CD4-positive, alpha-beta T cell treated with Interleukin-4 for 4 hours (primary cell): ENCODE measurements around the gene ADAMTS14.
"Not testable (repeated sequence)": the region's sequence is repeated elsewhere in the genome, so short reads cannot be mapped to it uniquely, and the experiment has no call there.

ENCODE experiments used
- DNase-seq: peaks from one replicate; pipeline ENCODE4 v3.0.0-alpha.2; 2020

Gene ADAMTS14

GRCh38 chr10:70656489-70656888 lies 15.8 kb upstream of the ADAMTS14 start:
- DNase-seq, result no peak

- no peak for DNase-seq
Observed at GRCh38 chr10:70657041-70657440, 15.3 kb upstream of the ADAMTS14 start.

- no peak for DNase-seq
Observed at GRCh38 chr10:70658582-70659136, 13.6 kb upstream of the ADAMTS14 start.

- no peak for DNase-seq
Observed at GRCh38 chr10:70659306-70659705, 13.0 kb upstream of the ADAMTS14 start.

- no peak for DNase-seq
Observed at GRCh38 chr10:70660722-70661121, 11.6 kb upstream of the ADAMTS14 start.

GRCh38 chr10:70661623-70662361 lies 10.5 kb upstream of the ADAMTS14 start:
- DNase-seq, result no peak

GRCh38 chr10:70662362-70663220 lies 9.7 kb upstream of the ADAMTS14 start:
- DNase-seq, result no peak

- DNase-seq, result not testable (repeated sequence)
Observed at GRCh38 chr10:70663458-70664409, 8.6 kb upstream of the ADAMTS14 start.

DNA sequence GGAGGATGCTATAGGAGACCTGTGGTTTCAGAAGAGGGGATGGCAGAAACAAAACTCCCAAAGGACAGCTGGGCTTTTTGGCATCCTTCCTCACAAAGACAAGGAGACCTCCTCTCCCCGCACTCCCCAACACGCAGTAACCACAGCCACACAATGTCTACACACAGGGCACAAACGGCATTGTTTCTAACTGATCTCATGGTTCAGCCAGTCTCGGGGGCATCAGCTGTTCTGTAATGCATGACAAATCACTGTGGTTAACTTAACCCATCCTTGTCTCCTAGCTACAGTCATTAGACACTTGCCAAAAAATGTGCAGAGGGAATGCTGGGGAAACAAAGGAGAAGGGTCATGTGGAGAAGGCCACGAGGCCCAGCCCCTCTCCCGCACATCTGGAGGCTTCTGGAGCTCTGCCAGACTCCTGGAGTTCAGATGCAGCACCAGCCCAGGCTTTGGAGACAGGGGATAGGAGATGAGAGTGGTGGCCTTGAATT lies 7.6 kb upstream of the ADAMTS14 start:
- no peak for DNase-seq

DNA sequence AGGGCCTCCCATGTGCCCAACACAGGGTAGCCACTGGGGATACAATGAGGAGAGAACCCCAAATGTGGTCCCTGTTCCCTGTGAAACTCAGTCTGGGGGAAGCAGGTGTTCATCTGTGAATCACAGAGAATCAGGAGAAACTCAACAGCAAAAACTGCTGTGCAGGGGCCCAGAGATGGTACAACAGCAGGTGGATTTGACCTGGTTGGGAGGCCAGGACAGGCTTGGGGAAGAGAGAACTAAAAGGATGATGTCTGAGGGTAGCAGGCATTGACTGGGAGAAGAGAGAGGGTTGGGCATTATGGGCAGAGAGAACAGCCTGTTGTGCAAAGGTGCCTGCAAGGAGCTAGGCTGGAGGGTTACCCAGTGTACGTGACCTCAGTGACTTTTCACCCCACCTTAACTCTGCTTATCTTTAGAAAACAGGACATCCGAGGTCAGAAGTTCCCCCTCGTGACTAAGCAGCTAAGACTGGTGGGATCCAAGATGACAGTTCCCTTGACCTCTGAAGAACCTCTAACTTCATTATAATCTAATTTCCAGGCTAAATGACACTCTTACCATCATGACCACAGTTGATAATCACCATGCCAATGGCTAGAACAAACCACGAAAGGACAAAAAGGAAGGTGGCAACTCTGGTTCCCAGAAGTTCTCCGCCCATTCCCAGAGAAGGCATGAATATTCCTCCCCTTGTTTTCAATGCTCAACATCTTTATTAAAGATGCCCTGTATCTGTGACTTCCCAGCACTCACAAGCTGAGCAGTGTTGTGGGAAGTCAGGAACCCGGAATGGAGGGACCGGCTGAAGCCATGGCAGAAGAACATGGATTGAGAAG lies 5.1 kb upstream of the ADAMTS14 start:
- DNase-seq, result no peak

GRCh38 chr10:70667818-70668217 lies 4.5 kb upstream of the ADAMTS14 start:
- not testable (repeated sequence) for DNase-seq

DNA sequence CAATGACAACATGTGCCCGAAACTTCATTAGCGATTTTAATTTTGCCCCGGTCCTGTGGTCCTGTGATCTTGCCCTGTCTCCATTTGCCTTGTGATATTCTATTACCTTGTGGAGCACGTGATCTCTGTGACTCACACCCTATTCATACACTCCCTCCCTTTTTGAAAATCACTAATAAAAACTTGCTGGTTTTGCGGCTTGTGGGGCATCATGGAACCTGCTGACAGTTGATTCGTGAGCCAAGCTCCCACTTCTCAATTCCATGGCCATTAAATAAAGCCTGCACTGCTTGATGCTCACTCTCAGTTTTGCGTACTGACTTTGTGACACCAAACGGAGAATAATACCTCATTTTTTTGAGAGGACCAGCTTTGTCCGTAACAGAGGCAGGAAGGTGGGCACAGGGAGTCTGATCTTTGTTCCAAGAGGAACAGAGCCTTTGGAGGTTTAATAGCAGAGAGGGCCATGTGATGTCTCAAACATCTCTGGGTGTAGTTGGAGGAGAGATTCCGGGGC lies 3.8 kb upstream of the ADAMTS14 start:
- DNase-seq, result no peak

DNA sequence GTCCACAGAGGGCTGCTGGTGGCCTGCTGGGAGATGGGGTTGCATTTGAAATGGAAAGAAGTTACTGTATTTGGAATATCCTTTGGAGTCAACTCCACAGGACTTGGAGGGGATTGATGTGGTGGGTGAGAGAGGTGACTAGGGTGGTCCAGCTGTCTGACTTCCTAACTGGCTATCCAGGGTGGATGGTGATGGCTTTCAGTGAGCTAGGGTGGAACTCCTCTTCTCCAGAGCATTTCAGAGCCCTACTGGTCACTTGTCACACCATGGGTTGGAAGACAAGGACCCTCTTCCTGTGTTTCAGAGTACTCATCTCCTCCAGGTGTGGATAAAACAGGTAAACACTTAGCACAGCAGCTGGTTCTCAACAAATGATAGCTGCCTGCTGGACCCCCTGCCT lies 3.3 kb upstream of the ADAMTS14 start:
- no peak for DNase-seq

DNA sequence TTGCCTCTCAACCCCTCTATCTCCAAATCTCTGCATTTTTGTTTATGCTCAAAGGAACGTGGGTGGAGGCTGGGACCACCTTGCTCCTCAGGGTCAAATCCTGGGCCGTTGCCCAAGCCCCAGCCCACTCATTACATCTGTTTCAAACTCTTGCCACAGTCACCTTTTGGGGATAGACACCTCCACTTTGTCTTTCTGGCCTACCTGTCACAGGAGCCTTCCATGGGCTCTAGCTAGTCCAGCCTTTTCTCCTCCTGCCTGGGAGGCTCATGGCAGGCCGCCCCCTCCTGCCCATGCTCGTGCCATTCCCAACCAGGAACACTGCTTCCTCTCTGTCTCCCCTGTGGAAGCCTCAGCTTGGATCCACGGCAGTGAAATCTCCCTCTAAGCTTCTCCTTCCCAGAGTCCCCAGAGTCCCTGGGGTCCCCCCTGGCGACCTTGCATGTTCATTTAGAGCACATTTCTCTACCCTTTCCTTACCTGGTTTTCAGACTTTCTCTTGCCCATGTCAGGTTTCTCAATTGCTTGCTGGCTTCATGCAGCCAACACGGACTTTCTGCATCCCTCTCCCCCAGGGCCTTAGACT lies 2.5 kb upstream of the ADAMTS14 start:
- no peak for DNase-seq

DNA sequence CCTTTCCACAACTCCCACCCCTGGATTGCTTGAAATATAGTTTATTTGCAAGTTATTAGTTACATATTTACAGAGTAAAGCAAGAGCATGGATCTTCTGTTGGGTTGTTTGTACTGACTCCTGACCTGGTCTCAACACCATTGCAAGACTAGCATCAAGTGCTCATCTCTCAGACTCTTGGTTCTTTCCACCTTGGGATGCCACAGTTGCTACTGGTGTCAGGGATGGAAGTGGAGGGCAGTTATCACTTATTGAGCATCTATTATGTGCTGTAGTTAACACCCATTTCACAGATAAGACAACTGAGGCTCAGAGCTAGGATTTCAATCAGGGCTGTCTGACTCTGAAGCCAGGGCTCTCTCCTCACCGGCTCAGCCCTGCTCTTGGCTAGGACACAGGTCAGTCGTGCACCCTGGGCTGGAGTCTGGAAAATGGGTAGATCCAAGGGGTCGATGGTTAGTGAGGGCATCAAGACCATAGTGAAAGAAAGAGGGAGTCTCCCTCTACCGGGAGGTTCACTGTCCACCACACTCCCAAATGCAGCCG lies 614 bp upstream of the ADAMTS14 start:
- no peak for DNase-seq

DNA sequence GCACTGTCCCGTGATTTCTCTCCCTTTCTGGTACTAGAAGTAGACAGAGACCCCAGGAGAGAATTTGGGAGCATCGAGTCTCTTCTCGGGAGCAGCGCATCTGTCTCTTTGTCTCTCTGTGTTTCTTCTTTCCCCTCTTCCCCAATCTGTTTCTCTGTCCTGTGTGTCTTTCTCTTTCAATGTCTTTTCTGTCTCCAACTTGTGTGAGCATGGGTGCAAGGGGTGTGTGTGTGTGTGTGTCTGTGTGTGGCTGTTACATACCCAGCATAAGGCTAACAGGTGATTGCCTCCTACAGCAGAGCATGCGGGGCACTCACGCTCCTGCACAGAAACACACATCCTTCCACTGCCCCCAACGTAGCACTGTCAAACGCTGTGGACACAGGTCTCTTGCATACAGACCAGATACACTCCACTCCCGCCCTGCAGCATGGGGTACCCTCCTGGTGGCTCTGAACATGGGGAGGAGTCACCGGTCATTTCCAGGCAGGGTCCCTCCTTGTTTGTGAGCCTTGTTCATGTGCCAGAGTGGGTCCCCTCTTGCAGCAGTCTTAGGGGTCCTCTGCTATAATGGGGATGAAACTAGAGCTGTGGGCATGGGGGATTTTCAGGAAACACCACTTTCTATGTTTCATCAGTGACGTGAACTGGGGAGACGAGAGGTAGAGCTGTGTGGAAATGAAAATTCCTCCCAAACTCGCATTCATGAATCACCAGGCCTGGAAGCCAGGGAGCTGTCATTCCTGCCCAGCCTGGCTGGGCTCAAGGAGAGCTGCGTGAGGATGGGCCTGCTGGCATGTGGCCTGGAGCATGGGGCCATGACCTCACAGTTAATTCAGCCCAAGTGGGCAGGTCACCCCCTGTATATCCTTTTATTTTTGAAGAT lies 980 bp downstream of the ADAMTS14 start:
- DNase-seq, result no peak

- DNase-seq, result no peak
Observed at GRCh38 chr10:70673929-70674559, 1.7 kb downstream of the ADAMTS14 start.

GRCh38 chr10:70674560-70675495 lies 2.5 kb downstream of the ADAMTS14 start:
- DNase-seq, result no peak
